Ishikawa (cell line): Measurements from ENCODE around the gene ATP8A2.

Source experiments
- CREB1 ChIP-seq: IDR thresholded peaks from 2 replicates; pipeline ENCODE4 v1.6.1; 2012; ENCODE audit warnings: low read depth
- EGR1 ChIP-seq: IDR thresholded peaks from 2 replicates; pipeline ENCODE4 v1.6.1; 2012
- EP300 ChIP-seq: IDR thresholded peaks from 2 replicates; pipeline ENCODE4 v1.6.1; 2012; ENCODE audit warnings: borderline replicate concordance
- FOXM1 ChIP-seq: IDR thresholded peaks from 2 replicates; pipeline ENCODE4 v1.6.1; 2012; ENCODE audit warnings: low read depth, borderline replicate concordance
- MAX ChIP-seq: IDR thresholded peaks from 2 replicates; pipeline ENCODE4 v1.6.1; 2012
- NFIC ChIP-seq: IDR thresholded peaks from 2 replicates; pipeline ENCODE4 v1.6.1; 2012
- RAD21 ChIP-seq: IDR thresholded peaks from 2 replicates; pipeline ENCODE4 v1.6.1; 2012; ENCODE audit warnings: low read depth
- REST ChIP-seq: IDR thresholded peaks from 2 replicates; pipeline ENCODE4 v1.6.1; 2012; ENCODE audit warnings: low read depth, mild to moderate bottlenecking
- TCF12 ChIP-seq: IDR thresholded peaks from 2 replicates; pipeline ENCODE4 v1.6.1; 2012; ENCODE audit warnings: low read depth
- TEAD4 ChIP-seq: IDR thresholded peaks from 2 replicates; pipeline ENCODE4 v1.6.1; 2012
- YY1 ChIP-seq: IDR thresholded peaks from 2 replicates; pipeline ENCODE4 v1.6.1; 2012; ENCODE audit warnings: low read depth
- ZBTB7A ChIP-seq: IDR thresholded peaks from 2 replicates; pipeline ENCODE4 v1.6.1; 2012; ENCODE audit warnings: low read depth

The ATP8A2 gene

GRCh38 chr13:26048741-26049140, 677.0 kb downstream of the ATP8A2 start:
- TF ChIP-seq RAD21 (no peak), REST (no peak), FOXM1 (no peak), NFIC (no peak), TEAD4 (no peak), CREB1 (no peak), MAX (no peak), YY1 (no peak)

- TF ChIP-seq REST = no peak
- TF ChIP-seq NFIC = no peak
- no peak for TF ChIP-seq CREB1
- TF ChIP-seq TCF12 = no peak
Measured at GRCh38 chr13:26050568-26051230, 678.9 kb downstream of the ATP8A2 start.

- TF ChIP-seq REST (no peak), TCF12 (no peak), EGR1 (no peak)
Measured at GRCh38 chr13:26051231-26051656, 679.5 kb downstream of the ATP8A2 start.

DNA sequence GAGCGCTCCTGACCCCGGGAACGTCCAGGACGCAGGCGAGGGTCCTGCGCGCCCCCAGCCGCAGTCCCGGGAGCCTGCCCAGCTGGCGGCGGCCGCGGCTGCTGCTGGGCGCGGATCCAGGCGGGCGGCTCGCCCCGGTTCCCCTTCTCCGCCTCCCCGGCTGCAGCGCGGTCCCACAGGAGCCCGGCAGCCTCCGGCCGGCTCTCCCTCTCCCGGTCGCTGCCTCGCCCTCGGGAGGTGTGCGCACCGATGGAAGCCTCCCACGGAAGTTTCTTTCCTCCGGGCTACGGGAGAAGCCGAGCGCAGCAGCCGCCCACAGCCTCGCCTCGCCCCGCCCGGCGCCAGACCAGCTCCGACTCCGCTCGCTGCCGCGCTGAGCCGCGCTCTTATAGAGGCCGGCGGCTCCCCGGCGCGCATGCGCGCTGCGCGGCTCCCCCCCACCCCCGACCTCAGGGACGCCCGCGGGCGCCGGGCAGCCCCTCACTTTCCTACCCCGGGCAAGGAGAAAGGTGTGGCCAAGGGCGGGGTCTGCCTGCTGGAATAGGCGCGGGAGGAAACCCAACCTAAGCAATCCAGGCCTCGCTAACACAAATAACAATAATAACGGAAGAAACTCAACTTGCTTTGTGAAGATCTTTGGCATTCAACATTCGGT, 680.0 kb downstream of the ATP8A2 start, which contains the start of gene SHISA2:
SHISA2 (minus strand) TSS at position 360 of the 655 bp plus-strand sequence. CDS start 1,041 bp downstream, outside the sequence.
- 0 out of 2 replicates have a peak, but pooled peaks have one; percentile 12 for TF ChIP-seq ZBTB7A
- TF ChIP-seq MAX = peak; percentile 33; the same call in 1 of the 2 replicates
- no peak for TF ChIP-seq EP300

DNA sequence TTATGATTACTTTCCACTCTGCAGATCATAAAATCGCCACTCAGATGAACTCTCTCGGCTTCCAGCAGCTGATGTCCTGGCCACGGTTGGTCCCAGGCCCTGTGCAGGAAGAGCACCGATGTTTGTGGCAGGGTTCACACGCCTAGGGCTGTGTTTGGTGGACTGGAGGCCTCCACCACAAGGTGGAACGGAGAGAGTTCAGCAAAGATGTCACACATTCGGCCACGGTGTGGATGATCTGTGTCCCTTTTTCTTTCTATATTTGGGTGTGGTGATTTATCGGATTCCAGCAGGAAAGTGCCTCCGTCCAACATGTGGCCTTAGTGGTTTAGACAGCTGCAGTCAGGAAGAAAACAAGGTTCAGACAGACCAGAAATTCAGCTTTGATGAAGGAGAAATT, 680.6 kb downstream of the ATP8A2 start:
- TF ChIP-seq REST (no peak), ZBTB7A (no peak), RAD21 (no peak), TCF12 (no peak), CREB1 (no peak), MAX (no peak), YY1 (no peak), TEAD4 (no peak), NFIC (no peak), EP300 (no peak)
